Retina (tissue), 1 donor: ENCODE results near the gene SORCS1.
"Not testable (repeated sequence)": the region's sequence is repeated elsewhere in the genome, so short reads cannot be mapped to it uniquely, and the experiment has no call there.

ENCODE experiments used
- DNase-seq: peaks from one replicate; pipeline ENCODE4 v3.0.0-alpha.2; 2016

SORCS1 gene

DNA sequence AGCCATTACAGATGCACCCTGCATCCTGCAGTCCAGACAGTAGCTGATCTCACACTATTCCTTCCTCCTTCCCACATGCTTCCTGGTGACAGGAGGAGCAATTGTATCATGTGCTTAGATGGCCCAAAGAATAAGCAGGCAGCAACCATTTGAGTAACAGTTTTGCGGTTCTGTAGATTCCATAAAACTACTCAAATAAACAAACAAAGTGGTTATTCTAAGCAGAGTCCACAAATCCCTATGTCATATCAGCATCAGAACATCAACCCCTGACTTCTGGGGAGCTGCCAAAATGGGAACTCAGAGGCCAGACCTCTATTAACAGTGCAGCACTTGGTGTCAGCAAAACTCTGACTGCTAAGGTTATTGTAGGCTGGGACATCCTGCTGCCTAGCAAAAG, 226.0 kb downstream of the SORCS1 start:
- DNase-seq: no peak

DNA sequence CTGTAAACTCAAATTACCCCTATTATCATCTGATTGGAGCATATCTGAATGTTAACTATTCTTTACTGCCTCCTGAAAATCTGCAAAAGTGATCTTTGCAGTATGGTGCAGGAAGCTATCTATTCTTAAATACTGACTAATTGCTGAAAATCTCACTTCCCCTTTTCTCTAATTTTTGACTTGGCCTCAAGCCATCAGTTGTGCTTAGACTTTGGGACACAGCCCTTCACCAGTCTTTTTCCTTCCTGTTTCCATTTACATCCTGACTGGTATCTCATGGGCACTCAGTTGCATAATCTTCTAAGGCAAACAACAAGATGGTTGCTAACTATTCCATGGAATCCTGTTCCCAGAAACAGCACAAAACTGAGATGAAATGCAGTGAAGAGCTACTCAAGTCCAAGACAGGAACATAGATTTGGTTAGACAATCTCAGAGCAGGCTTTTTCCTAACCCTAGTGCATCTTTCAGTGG, 228.5 kb downstream of the SORCS1 start:
- DNase-seq: no peak

DNA sequence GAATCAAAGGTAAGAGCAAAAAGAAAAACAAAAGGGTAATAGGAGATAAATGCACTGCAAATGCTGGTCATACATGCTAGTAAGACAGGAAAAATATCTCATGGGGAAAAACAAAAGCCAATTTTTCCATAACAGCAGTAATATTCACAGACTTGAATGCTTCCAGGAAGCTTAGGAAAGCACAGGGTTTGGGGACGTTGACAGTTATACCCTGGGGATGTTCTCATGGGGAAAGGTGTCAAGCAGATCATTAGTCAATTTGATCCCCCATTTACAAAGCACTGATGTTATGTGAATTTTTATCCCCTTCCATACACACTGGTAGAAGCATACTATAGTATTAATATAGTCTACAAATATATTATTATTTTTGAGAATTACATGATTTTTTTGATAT, 232.7 kb downstream of the SORCS1 start:
- no peak for DNase-seq

DNA sequence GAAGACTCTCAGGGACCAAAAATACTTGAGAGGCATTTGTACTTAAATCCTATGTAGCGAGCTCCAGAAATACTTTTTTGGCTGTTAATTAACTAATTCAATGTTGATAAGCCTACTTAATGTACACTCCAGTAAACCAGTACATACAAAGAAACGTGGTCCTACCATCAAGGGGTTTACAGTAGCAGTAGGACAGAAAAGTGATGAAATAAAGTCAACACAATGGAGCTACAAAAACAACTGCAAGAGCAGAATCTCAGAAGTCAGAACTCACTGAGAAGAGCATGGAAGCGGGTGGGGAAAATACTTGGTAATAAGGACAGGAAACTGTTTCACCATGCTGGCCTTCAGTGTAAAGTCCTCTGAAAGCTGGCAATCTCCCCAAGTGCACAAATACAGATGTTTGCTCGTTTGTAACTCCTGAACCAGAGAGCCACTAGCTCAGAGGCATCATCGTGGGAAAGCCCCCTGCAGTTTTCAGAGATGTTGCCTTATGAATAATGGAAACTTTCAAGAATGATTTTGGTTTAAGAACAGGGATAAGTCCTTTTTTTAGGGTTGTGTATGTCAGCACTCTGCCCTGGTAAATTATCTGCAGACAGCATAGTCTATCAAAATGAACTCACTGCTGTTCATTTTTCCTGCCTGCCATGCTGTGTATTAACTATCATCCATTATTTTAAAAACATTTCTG, 233.2 kb downstream of the SORCS1 start:
- no peak for DNase-seq

DNA sequence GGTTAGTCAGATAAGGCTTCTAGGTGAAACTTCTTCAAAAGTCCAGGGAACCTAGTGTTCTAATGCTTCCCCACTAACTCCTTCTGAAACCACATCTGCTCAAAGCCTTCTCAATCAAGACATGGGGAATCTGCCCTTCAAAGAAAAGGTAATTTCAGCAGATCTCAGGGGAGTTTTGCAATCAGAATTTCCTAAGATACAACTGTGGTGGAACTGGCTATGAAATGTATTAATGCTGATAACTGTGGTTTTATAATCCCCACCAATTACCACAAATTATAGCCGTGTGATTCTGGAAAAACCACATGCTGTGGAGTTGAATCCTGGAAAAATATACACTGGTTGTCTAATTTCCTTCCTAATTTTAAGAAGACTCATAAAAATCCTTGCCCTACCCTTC, 233.8 kb downstream of the SORCS1 start:
- no peak for DNase-seq

DNA sequence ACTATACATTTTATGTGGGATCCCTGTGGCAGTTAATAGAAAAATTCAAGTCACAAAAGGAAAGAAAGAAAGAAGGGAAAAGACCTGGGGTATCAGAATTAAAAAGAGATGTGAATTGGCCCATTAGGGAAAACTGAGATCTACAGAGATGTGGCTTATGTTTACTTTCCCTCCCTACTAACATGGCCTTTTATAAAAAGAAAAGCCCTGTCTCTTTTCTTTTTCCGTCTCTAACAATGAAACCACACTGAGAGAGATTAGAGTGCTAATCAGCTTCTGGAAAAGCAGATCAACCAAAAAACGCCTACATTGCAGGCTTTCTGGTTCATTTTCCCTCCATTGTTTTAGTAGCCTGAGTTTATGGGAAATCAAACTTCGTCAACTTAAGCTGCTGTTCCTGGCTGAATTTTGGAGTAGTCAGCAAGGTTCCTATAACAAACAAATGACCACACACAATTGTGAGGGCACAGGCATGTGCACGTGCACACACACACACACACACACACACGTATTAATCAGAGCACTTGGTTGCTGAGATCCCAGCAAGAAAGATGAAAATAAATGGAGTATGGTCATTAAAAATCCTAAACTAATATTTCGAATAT, 235.1 kb downstream of the SORCS1 start:
- no peak for DNase-seq

DNA sequence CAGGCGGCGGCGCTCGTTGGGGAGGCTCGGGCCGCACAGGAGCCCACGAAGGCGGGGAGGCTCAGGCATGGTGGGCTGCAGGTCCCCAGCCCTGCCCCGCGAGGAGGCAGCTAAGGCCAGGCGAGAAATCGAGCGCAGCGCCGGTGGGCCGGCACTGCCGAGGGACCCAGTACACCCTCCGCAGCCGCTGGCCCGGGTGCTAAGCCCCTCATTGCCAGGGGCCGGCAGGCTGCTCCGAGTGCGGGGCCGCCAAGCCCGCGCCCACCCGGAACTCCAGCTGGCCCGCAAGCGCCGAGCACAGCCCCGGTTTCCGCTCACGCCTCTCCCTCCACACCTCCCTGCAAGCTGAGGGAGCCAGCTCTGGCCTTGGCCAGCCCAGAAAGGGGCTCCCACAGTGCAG, 236.4 kb downstream of the SORCS1 start:
- not testable (repeated sequence) for DNase-seq

DNA sequence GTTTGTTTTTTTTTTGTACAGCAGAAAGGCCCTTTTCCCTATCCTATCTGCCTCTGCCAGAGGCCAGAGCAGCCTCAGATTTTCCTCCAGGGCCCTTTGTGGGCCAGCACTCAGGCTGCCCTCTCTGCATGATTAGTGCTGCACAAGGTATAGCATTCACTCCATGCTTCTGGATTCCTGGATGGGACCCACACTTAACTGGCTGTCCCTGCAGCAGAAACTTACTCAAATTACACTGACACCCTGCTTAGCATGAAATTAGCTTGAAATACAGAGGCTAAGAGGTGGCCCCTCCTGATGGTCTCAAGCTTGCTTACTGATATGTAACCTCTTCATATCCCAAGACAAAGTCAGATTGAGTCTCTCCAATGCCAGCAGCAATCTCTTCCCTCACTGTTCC, 239.3 kb downstream of the SORCS1 start:
- DNase-seq: no peak

DNA sequence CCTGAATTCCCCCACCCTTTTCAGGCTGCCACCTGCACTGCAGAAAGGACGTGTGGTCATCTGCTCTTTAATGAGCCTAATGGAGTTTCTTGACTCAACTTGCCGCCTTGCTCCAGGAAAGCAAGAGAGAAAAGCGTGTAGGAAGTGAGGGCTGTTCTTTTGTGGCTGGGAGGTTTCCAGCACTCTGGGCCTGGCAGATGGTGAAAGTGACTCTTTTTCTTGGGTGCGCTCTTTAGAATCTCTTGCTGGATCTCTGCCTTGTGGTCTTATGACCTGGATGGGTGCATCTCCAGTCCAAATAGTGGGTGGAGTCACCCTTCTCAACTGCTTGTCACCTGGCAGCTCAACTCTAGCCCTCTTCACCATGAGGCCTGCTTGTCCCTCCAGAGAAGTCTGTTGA, 244.0 kb downstream of the SORCS1 start:
- DNase-seq: no peak

DNA sequence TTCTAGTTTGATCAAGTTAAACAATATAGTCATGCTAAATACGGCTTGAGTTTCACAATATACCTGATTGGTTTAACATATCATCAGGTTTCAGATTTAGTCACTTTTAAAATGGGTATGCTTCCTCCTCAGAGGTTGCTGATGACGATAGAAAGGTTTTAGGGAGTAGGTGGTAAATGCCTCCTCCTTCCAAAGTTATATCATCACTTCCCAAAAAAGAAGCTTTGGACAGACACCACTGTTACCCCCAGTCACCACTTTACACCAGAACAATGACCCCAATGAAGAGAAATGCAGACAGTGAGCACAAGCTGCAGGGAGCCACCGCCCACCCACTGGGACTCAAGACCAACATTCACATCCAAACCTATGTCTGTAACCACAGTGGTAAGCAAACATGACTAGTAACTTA, 244.6 kb downstream of the SORCS1 start:
- no peak for DNase-seq

DNA sequence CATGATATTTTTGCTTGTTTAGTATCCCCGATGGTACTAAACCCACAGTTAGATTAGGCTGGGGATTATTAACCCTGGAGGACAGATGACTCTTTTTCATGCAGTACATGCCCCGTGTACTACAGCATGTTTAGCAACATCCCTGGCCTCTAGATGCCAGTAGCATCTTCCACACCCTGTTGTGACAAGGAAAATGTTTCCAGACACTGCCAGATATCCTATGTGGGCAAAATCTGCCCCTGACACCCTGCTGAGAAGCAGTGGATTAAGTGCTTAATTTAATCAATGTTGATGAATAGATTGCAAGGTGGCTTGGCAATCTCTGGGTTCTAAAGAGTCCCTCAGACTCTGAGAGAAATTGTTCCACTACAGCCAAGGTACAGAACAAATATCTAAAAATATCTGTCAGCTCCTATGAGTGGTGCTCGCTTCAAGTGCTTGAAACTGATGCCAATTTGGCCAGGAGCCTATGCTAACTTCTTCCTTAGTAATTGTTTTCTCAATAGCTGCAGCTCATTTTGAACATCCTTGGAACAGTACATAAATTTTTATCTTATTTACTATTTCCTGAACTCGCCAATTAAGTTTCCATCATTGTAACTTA, 247.0 kb downstream of the SORCS1 start:
- no peak for DNase-seq

DNA sequence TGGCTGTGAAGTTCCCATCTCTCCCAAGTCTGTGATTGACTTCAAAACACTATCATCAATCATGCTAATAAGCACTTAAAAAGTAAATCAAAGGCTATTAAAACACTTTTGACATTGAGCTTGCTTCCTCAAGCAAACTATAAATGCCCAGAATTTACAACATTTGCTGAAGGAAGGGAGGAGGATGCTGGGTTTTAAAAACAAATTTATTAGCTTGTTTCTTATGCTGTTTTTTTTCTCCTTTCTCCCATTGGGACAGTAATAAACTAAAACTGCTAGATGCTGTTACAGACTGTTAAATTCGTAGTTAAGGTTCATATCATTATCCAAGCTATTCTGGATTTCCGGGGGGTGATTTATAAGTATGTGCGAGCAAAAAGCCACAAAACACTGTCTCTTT, 250.5 kb downstream of the SORCS1 start:
- DNase-seq: no peak

DNA sequence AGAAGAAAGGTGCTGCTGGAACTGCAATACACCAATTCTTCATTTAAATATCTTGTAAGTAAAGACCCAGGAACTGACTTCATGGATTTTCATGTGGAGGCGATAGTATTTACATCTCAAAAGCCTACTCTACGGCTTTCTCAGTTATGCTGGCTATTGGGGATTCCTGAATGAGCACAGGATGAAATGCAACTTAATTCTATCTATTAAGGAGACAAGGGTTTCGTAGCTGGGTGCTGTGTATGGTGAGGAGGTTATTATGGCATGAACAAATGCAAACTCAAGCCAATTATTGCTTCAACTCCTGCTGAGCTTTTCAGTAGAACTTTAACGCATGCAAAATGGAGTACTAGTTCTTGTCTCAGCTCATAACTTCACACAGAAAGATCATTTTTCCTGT, 251.2 kb downstream of the SORCS1 start:
- no peak for DNase-seq

DNA sequence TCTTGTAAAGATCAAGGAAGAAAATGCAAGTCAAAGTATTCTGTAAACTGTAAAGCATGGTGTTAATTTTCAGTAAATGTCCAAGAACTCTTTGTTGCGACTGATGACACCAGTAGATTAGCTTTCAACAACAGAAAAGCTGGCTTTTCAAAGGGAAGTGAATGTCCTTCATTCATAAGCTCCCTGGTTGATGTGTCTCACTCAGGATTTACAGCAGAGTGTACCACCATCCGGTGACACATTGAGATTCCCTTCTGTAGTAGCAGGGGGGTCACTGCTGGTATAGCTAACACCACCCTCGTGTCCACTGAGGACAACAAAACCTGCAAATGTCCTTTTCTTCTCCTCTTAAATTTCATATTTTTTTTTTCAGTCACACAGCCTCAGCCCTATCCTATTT, 253.4 kb downstream of the SORCS1 start:
- no peak for DNase-seq

DNA sequence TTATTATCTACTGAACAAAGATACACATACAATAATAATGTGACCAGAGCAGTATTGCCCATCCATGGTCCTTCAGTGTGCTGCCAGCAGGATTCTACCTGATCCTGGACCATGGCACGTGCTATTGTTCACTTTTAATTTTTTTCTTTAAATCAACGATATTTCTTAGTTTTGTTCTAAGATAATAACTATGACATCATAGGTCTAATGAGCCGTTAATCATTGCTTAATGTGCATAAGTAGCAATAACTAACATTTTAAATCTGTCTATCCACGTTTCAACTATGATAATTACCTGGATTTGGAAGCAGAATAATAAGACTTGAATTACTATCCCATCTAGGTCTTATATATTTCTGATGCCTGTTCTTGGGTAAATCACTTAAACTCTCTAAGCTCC, 253.8 kb downstream of the SORCS1 start:
- no peak for DNase-seq

DNA sequence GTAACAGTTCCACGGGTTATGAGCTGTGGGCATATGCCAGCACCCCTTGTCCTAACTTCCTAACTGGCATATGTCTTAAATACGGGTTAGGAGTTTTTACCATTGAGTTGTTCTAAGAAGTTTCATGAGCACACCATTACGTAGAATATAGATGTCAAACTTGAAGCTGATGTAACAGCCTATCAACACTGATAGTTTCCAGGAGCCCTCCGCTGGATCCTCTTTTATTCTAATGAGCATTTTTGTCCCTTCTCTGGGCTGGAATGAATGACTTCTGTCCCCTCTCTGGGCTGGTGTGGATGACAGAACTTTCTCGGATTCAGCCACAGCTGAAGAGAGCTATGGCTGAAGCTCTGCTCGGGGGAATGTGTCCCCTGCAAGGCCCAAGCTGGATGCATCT, 256.3 kb downstream of the SORCS1 start:
- DNase-seq: no peak

DNA sequence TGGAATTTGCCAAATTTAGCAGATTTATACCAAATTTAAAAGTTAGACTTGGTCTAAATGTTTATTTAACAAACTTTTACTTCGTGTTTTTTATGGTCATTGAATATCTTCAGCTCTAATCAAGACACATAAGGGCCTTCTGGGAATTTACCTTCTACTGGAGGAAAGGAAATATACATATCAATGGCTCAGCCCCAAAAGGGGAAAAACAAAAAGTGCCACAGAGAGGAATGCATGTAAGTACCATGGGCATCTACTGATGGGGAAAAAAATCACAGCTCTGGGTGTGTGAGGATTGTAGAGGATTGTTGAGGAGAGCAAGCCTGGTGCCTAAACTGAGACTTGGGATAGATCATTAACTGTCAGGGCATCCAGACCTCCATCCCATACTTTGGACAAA, 260.3 kb downstream of the SORCS1 start:
- no peak for DNase-seq

DNA sequence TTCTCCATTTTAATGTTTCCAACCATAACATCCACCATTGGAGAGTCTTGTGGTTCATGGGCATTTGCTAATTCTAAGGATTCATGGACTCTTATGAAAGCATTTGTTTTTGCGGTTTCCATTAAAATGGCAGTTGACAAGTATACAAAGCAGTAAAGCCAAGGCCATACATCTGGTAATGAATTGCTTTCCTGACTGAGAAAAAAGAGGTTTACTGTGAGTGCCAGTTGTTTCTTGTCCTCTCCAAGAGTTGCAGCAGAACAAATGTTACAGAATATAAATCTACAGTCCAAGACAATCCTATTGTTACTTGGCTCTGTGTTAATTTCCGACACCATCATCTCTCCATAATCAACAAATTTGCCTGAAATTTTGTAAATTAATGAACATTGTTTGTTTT, 261.3 kb downstream of the SORCS1 start:
- DNase-seq: no peak

DNA sequence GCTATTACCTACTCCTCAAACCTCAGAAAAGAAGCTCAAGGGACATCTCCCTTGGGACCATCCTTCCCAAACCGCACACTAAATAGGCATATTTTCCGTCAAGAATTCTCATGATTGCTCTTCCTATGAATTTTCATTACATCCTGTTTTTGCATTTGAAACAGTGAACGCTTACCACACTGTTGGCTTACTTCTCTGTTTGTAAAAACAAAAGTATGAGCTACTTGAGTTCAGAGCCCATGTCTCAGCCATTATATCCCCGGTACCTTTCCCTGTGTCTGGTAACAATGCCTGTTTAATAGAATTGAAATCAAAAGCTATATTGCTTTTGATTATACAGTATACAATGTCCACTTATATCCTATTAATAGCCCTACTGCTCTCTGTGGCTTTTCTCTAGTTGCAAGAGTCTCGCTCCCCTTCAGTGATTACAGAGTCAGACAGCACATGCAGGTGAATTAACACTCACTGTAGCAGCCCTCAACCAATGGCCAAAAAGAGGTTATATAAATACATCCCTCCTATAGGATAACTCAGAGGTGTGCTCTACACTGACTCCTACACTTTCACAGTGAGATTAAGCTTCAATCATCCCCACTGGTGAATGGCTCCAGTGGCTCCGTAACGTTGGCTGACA, 264.4 kb downstream of the SORCS1 start:
- DNase-seq: no peak

DNA sequence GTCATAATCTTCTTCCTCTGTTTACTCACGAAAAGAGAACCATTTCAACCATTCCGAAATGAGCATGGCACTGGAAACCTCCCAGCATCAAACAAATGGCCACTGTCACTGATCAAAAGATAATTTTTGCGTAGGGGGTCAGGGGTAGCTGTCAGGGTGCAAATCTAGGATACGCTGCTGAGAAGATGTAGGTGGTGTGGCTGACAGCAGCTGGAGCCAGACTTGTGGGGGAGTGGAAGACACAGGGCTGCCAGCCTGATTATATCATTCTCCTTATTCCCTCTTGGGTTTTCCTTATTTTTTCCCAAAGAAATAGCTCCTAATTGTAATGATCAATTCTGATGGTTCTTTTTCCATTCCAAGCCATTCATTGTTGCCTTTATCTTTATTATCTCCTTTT, 266.1 kb downstream of the SORCS1 start:
- no peak for DNase-seq

DNA sequence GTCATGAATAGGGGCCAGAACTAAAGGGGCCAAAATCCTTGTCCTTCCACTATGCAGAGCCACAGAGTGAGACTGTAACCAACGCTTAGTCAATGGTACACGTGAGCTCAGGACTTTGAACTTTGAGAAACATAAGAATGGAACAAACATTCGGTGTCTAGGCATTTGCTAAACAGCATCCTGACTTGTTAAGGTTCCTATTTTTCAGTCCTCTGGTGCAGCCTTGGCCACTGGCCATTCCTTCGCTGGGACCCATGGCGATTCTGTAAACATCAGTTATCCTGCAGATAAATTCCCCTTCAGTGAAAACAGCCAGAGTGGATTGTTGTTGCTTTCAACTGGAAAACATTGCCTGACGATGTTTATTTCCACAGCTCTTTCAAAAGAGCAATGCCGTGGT, 266.8 kb downstream of the SORCS1 start:
- no peak for DNase-seq

DNA sequence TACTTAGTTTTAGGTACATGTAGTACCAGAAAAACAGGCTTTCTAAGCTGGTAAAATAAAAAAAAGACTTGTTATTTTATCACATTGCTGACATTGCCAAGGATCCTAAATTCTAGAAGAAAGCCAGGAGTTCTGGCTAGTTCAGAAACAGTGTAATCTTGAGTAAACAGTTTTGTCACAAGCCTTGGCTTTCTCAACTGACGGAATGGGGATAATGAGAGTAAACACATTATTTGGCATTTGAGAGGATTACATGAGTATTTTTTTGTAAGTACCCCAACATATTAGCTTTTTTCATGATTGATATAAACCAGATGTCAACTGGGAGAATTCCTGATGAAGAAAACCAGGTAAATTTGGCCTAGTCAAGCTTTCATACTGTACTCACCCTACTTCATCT, 269.8 kb downstream of the SORCS1 start:
- no peak for DNase-seq

DNA sequence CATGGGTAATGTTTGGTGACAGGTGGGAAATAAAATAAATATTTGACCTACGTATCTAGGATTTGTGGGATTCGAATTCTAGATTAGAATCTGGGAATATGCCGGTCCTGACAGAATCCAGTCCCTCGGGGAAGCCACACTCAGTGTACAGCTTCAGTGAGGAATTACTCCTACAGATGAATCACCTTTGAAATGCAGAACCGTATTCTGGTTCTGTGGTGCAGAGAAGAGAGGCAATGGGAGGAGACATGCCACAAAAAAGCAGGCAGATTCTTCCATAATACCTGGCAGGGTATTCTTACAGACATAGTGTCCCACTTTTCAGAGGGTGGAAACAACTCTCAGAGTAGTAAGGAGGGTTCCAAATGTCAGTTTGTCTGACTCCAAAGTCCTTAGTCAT, 286.9 kb downstream of the SORCS1 start:
- DNase-seq: no peak

DNA sequence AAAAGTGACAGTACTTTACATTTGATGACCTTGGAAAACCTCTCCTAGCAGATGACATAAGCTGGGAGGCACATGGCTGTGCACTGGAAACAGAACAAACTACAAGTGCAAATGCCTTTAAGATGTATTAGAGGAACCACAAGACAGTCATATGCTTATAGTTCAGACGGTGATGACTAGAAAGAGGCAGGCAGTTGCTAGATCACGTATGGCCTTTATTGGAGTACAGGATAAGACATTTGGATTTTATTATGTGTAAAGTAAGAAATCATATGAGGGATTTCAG, 290.0 kb downstream of the SORCS1 start:
- no peak for DNase-seq
